GM12878 (cell line): ENCODE results near the gene UGT1A8. TPM values are rescaled to one million over a fixed set of nuclear protein-coding genes. Genes with fewer than 3 reads are reported as not detected.

ENCODE experiments used
- ATAC-seq: fragments of 200-7000 bp; cut with Tn5 transposase; 3 replicates; pipeline ENCODE4 v1.9.1; 2020; ENCODE audit warnings: mild to moderate bottlenecking, moderate library complexity
- BruUV-seq: library from RNA; stranded (reverse); fragments of 400-500 nt; replicated peaks from 2 replicates; lab custom pipeline; 2021; lab: Mats Ljungman, UMichigan
- CTCF ChIA-PET: fragments of 300-600 bp; sonication (Branson Sonifier 250); formaldehyde crosslinking; extraction: SDS; loops from one replicate; lab custom pipeline; 2021; ENCODE audit warnings: inconsistent platforms; lab: Yijun Ruan, JAX
- POLR2A ChIA-PET: fragments of 350-600 bp; formaldehyde crosslinking; extraction: SDS; loops from one replicate; lab custom pipeline; 2021; ENCODE audit warnings: inconsistent platforms; lab: Charles Lee
- RAD21 ChIA-PET: fragments of 300-600 bp; sonication (Branson Sonifier 250); formaldehyde crosslinking; loops from one replicate; lab custom pipeline; 2023; ENCODE audit warnings: antibody characterized with exemption; ENCODE audit not compliant: unreplicated experiment; lab: Charles Lee
- SMC1A ChIA-PET: fragments of 300-600 bp; sonication (Branson Sonifier 250); formaldehyde crosslinking; loops from one replicate; lab custom pipeline; 2023; ENCODE audit not compliant: unreplicated experiment, uncharacterized antibody; lab: Charles Lee
- DNase-seq: peaks from one replicate; pipeline ENCODE4 v3.0.0-alpha.2; 2011; ENCODE audit warnings: low read depth, low spot score
- FAIRE-seq: peaks from 3 replicates; lab custom pipeline; 2011; peaks lifted over from hg19 to GRCh38; lab: Jason Lieb, UNC
- H2AFZ ChIP-seq: 2 replicates; pipeline ENCODE4 v1.6.0; 2011; ENCODE audit warnings: low read depth, low read length, control low read depth; ENCODE audit not compliant: control insufficient read depth
- H3K27ac ChIP-seq: 2 replicates; pipeline ENCODE4 v1.5.1; 2011; ENCODE audit warnings: control low read depth; ENCODE audit not compliant: control insufficient read depth, insufficient read depth
- H3K27me3 ChIP-seq, 2 experiments: replicated peaks in 1 of 2; 2 replicates each; pipeline versions ENCODE4 v1.6.0 to v1.6.1; 2011; ENCODE audit warnings: low read length in 1 of 2; ENCODE audit not compliant: control insufficient read depth in 2 of 2, insufficient read depth in 2 of 2
- H3K36me3 ChIP-seq, 2 experiments: 2 replicates each; pipeline ENCODE4 v1.5.1; 2011; ENCODE audit warnings: low read length in 1 of 2; ENCODE audit not compliant: control insufficient read depth in 2 of 2, insufficient read depth in 2 of 2
- H3K4me1 ChIP-seq: 2 replicates; pipeline ENCODE4 v1.6.1; 2011; ENCODE audit warnings: mild to moderate bottlenecking, low read length, moderate library complexity, mixed read lengths; ENCODE audit not compliant: control insufficient read depth, insufficient read depth
- H3K4me2 ChIP-seq: 2 replicates; pipeline ENCODE4 v1.6.0; 2011; ENCODE audit warnings: control low read depth; ENCODE audit not compliant: control insufficient read depth, insufficient read depth
- H3K4me3 ChIP-seq: fragments of 200-600 bp; sonication (generic); 2 replicates; pipeline ENCODE4 v1.5.1; 2016
- H3K79me2 ChIP-seq: 2 replicates; pipeline ENCODE4 v1.6.0; 2011; ENCODE audit warnings: low read length; ENCODE audit not compliant: control insufficient read depth, insufficient read depth
- H3K9ac ChIP-seq: 2 replicates; pipeline ENCODE4 v1.8.0; 2011; ENCODE audit warnings: low read length, control low read depth, mixed read lengths; ENCODE audit not compliant: control insufficient read depth, insufficient read depth
- H3K9me3 ChIP-seq: replicated peaks from 3 replicates; pipeline ENCODE4 v1.5.1; 2011; ENCODE audit warnings: mild to moderate bottlenecking, low read length; ENCODE audit not compliant: control insufficient read depth, insufficient read depth
- H4K20me1 ChIP-seq: 2 replicates; pipeline ENCODE4 v1.6.0; 2011; ENCODE audit not compliant: control insufficient read depth, insufficient read depth
- ATF2 ChIP-seq: IDR thresholded peaks from 2 replicates; pipeline ENCODE4 v1.6.1; 2012; ENCODE audit warnings: low read length, inconsistent platforms
- E2F8 ChIP-seq: fragments of 450-650 bp; IDR thresholded peaks from 2 replicates; pipeline ENCODE4 v1.6.1; 2018; ENCODE audit warnings: mild to moderate bottlenecking, low read depth, moderate library complexity; ENCODE audit not compliant: partially characterized antibody
- E4F1 ChIP-seq: fragments of 450-650 bp; IDR thresholded peaks from 2 replicates; pipeline ENCODE4 v1.6.1; 2018; ENCODE audit warnings: borderline replicate concordance, mild to moderate bottlenecking; ENCODE audit not compliant: partially characterized antibody
- ESRRA ChIP-seq: IDR thresholded peaks from 2 replicates; pipeline ENCODE4 v1.6.1; 2012; ENCODE audit warnings: mild to moderate bottlenecking, low read length, improper control_type of control experiment
- HDAC6 ChIP-seq: fragments of 200-600 bp; sonication (generic); IDR thresholded peaks from one replicate; pipeline ENCODE4 v1.8.0; 2017; ENCODE audit warnings: antibody characterized with exemption; ENCODE audit not compliant: unreplicated experiment
- IRF5 ChIP-seq: fragments of 450-650 bp; IDR thresholded peaks from 2 replicates; pipeline ENCODE4 v1.6.1; 2017; ENCODE audit warnings: borderline replicate concordance
- KAT2A ChIP-seq: conservative IDR thresholded peaks from 2 replicates; pipeline ENCODE4 v1.6.1; 2011; ENCODE audit warnings: low read depth, low read length; ENCODE audit not compliant: control insufficient read depth
- NR2C1 ChIP-seq: fragments of 450-650 bp; IDR thresholded peaks from 2 replicates; pipeline ENCODE4 v1.6.1; 2017; ENCODE audit warnings: antibody characterized with exemption, mild to moderate bottlenecking, moderate library complexity
- RUNX3 ChIP-seq: IDR thresholded peaks from 2 replicates; pipeline ENCODE4 v1.6.1; 2012; ENCODE audit warnings: low read length, inconsistent platforms
- ZBED1 ChIP-seq: IDR thresholded peaks from 2 replicates; pipeline ENCODE4 v1.6.1; 2016; ENCODE audit warnings: borderline replicate concordance
- WGBS: methylation state at CpG from one replicate; pipeline ENCODE4 v1.1.6; 2016; ENCODE audit warnings: low lambda C conversion rate; ENCODE audit not compliant: insufficient replicate concordance, insufficient coverage; ENCODE audit errors: missing lambda C conversion rate; 5-methylcytosine and 5-hydroxymethylcytosine counted together
- in situ Hi-C: fragments of 300-500 bp; cut with MboI; formaldehyde crosslinking; loops from 9 replicates; pipeline ENCODE4 v1.14.3; 2018; ENCODE audit warnings: mixed read lengths
- intact Hi-C: fragments of 100-400 bp; cut with micrococcal nuclease; formaldehyde crosslinking; loops from one replicate; pipeline ENCODE4 v1.14.2; 2022; ENCODE audit not compliant: unreplicated experiment
- polyA plus RNA-seq, 11 experiments: library from polyadenylated mRNA; depleted of rRNA in 4 of 11; unstranded in 6 of 11; stranded (reverse) in 5 of 11; fragments of >200 nt; fragmentation: Nextera tagmentation in 4 of 11; fragmentation: Illumina TruSeq in 1 of 11; extraction: Ambion mirVana in 4 of 11; extraction: Trizol in 1 of 11; gene quantifications; 1 replicate in 1 of 11; 2 replicates in 10 of 11; pipeline versions ENCODE4 v1.2.1 to v1.2.3, GENCODE V29; 2011 to 2016; ENCODE audit warnings: inconsistent platforms in 2 of 11, missing spikeins in 2 of 11, low read depth in 1 of 11
- total RNA-seq, 4 experiments: library from RNA; depleted of rRNA in 3 of 4; stranded (reverse); fragments of >200 nt in 3 of 4; fragmentation: Illumina TruSeq in 1 of 4; extraction: Trizol in 1 of 4; gene quantifications; 2 replicates each; pipeline versions ENCODE4 v1.2.1 to v1.2.3, GENCODE V29; 2013 to 2021

The UGT1A8 gene
- total and polyA plus RNA-seq, 10 of the 15 experiments (the other 5 are each of a cell fraction or from before 2014, with no cell fraction given), result not detected

- in situ Hi-C loops, result no loop called here
- POLR2A ChIA-PET, result no interaction called here
Observed at GRCh38 chr2:233821196-233821595, 203.8 kb downstream of the UGT1A8 start.

GRCh38 chr2:233821709-233822100 is 204.3 kb downstream of the UGT1A8 start:
- ChIA-PET POLR2A (no interaction called here), CTCF (no interaction called here), SMC1A (no interaction called here), RAD21 (no interaction called here)
- no peaks in the 10 kb centered on the region for H3K9me3 ChIP-seq
- no peaks in the 10 kb centered on the region for H3K79me2 ChIP-seq
- H3K4me1 ChIP-seq, result no peaks in the 10 kb centered on the region
- H3K27ac ChIP-seq, result no peak overlapping the region
- in situ Hi-C loops, result no loop called here
- H3K4me2 ChIP-seq, result no peak overlapping the region
- intact Hi-C loops, result no loop called here
- BruUV-seq, result no TSS peak
- H3K36me3 ChIP-seq, result no peaks in the 10 kb centered on the region
- H3K27me3 ChIP-seq, result no peaks in the 10 kb centered on the region; a peak in 3 of 4 replicates
- H3K4me3 ChIP-seq, result no peak overlapping the region
- no peak overlapping the region for H3K9ac ChIP-seq
- no peak for ATAC-seq
- 27% methylated on average over 8 of the region's 8 CpGs for WGBS
- no peak for DNase-seq
- FAIRE-seq, result no peak
- H4K20me1 ChIP-seq, result no peaks in the 10 kb centered on the region
- H2AFZ ChIP-seq, result no peak overlapping the region
- TF ChIP-seq RUNX3 (no peak), IRF5 (no peak), ATF2 (no peak), E4F1 (no peak), HDAC6 (no peak), KAT2A (no peak), ZBED1 (no peak), E2F8 (no peak), NR2C1 (no peak)

More at GRCh38 chr2:233821196-233821595, 203.8 kb downstream of the UGT1A8 start:
- no peak overlapping the region for H3K4me2 ChIP-seq
- no peak overlapping the region for H3K27ac ChIP-seq
- H4K20me1 ChIP-seq, result no peaks in the 10 kb centered on the region
- no peak for TF ChIP-seq ESRRA
- TF ChIP-seq, all 136 proteins: peak for 0
- no TSS peak for BruUV-seq
- Histone ChIP-seq H3K9me3 (no peaks in the 10 kb centered on the region), H3K27me3 (no peaks in the 10 kb centered on the region; a peak in 3 of 4 replicates), H3K9ac (no peak overlapping the region), H3K79me2 (no peaks in the 10 kb centered on the region), H3K36me3 (no peaks in the 10 kb centered on the region), H3K4me3 (no peak overlapping the region), H2AFZ (no peak overlapping the region), H3K4me1 (no peaks in the 10 kb centered on the region)
- FAIRE-seq (no peak), ATAC-seq (no peak), DNase-seq (no peak)
- WGBS, result 14% methylated on average over 3 of the region's 3 CpGs
- ChIA-PET RAD21 (no interaction called here), CTCF (no interaction called here), SMC1A (interaction anchor here (1.0 kb wide), 1 partner anchor 8 kb away, joined by 3 read pairs; no protein-coding TSS in a partner anchor)
- intact Hi-C loops, result no loop called here
